ENCODE results near the gene KIAA1217. TPM values are rescaled to one million over a fixed set of nuclear protein-coding genes. Genes with fewer than 3 reads are reported as not detected.

The KIAA1217 gene
- total RNA-seq, 1 experiment from 2014 or later: 18.6 TPM

GRCh38 chr10:24531439-24531838 lies 322.5 kb downstream of the KIAA1217 start:
- no peaks in the 10 kb centered on the region for H3K27me3 ChIP-seq (ENCODE audit: insufficient read depth, low read length)
- no peak for TF ChIP-seq CTCF (conservative IDR thresholded peaks at IDR 0.05)
- no peaks in the 10 kb centered on the region for H3K79me1 ChIP-seq (ENCODE audit: insufficient read depth, low read depth, low read length, poor library complexity, severe bottlenecking)
- no peak overlapping the region for H2BK15ac ChIP-seq (ENCODE audit: low read depth, low read length)
- no peak overlapping the region for H2AFZ ChIP-seq (ENCODE audit: low read length)
- no peak overlapping the region for H3K4me2 ChIP-seq (ENCODE audit: insufficient read depth, insufficient read length, low read length)
- Mint-ChIP-seq H3K4me3 (no peak overlapping the region), H3K36me3 (ENCODE audit: insufficient read depth in 1 of 3, low read depth in 3 of 3) (peaks cover 4 to 45% (median 36%) of the 10 kb centered on the region in 3 experiments), H3K4me1 (no peaks in the 10 kb centered on the region), H3K27ac (no peak overlapping the region), H3K27me3 (ENCODE audit: low read depth) (no peaks in the 10 kb centered on the region), H3K9me3 (no peaks in the 10 kb centered on the region)
- no peak overlapping the region for H4K91ac ChIP-seq (ENCODE audit: insufficient read length, low read depth, low read length)
- H2BK120ac ChIP-seq (ENCODE audit: low read depth, low read length, poor library complexity, severe bottlenecking): no peak overlapping the region
- no peaks in the 10 kb centered on the region for H3K23me2 ChIP-seq (ENCODE audit: insufficient read length, low read depth, low read length, poor library complexity, severe bottlenecking)
- H3K56ac ChIP-seq (ENCODE audit: insufficient read length, low read depth, low read length): no peak overlapping the region
- no peaks in the 10 kb centered on the region for H4K20me1 ChIP-seq (ENCODE audit: control insufficient read depth, insufficient read depth, insufficient read length)
- H4K8ac ChIP-seq (replicated peaks; ENCODE audit: insufficient read length, low read depth, low read length): no peak overlapping the region
- H3K14ac ChIP-seq (ENCODE audit: insufficient read depth, low read length): no peak overlapping the region
- no peaks in the 10 kb centered on the region for H3K4me1 ChIP-seq (ENCODE audit: insufficient read depth, low read length)
- H3K23ac ChIP-seq (ENCODE audit: insufficient read length, low read depth, low read length): no peak overlapping the region
- WGBS (ENCODE audit: extremely low coverage, insufficient read length, low lambda C conversion rate): no CpG with 5 or more reads among the region's 2 CpGs
- H2AK5ac ChIP-seq (ENCODE audit: insufficient read length, low read length): no peak overlapping the region
- H4K5ac ChIP-seq (ENCODE audit: insufficient read length, low read depth, low read length): no peak overlapping the region
- H3K9me3 ChIP-seq (ENCODE audit: control insufficient read depth, low read depth, low read length): no peaks in the 10 kb centered on the region
- no peak overlapping the region for H3K9ac ChIP-seq (ENCODE audit: extremely low read depth, insufficient read length, low read length)
- no peak overlapping the region for H3K4ac ChIP-seq (ENCODE audit: low read depth, low read length)
- no peak overlapping the region for H3K27ac ChIP-seq (ENCODE audit: insufficient read length, low read depth, low read length)
- no peak overlapping the region for H3T11ph ChIP-seq (ENCODE audit: low read length)
- no peak overlapping the region for H2BK20ac ChIP-seq (ENCODE audit: low read depth, low read length, poor library complexity, severe bottlenecking)
- no peaks in the 10 kb centered on the region for H3K79me2 ChIP-seq (ENCODE audit: insufficient read depth, low read length)
- H2BK5ac ChIP-seq (ENCODE audit: insufficient read length, low read length): no peak overlapping the region
- no peak overlapping the region for H2BK12ac ChIP-seq (ENCODE audit: insufficient read length, low read depth, low read length)
- no peak for DNase-seq
- no peak overlapping the region for H3K18ac ChIP-seq (ENCODE audit: insufficient read length, low read depth, low read length)

All from H9 (cell line).